HG03521 (cell line): ENCODE results near the gene ANKMY2.
"Not testable (repeated sequence)": the region's sequence is repeated elsewhere in the genome, so short reads cannot be mapped to it uniquely, and the experiment has no call there.

Source experiments
- ATAC-seq: cut with Tn5 transposase; IDR thresholded peaks from one replicate; pipeline ENCODE4 v1.9.1; 2021; ENCODE audit warnings: mild to moderate bottlenecking, moderate library complexity; ENCODE audit not compliant: unreplicated experiment

Gene ANKMY2

DNA sequence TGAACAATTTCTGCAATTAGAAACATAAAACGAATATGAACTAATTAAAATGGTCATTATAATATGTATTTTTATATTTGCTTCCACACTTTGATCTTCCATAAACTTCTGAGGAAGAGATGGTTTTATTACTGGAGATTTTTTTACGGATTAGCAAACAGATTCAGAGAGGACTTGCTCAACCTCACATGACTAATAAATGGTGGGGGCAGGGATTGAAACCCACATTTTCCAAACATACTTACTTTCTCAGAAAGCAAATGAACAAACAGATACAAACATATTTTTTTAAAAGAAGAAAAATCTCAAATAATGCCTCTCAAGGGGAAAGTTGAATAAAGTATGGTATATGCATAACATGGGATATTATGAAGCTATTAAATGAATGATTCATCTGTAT is 18.3 kb downstream of the ANKMY2 start:
- ATAC-seq = no peak

DNA sequence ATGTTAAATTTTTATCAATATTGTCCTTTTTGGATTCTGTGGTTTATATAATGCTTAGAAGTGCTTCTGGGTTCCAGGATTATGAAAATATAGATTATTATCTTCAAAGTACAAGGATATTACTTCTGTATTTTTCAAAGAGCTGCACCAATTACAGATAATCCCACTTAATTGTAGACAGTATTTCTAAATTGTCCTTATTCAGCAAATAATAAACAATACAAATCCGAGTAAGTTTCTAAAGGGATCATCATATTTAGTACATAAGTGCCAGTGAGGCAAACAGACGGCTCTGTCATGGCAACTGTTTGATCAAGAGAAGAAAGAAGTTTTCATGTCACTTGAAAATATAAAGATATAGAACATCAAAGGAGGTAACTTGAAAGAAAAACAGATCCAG is 19.2 kb downstream of the ANKMY2 start:
- ATAC-seq = no peak

DNA sequence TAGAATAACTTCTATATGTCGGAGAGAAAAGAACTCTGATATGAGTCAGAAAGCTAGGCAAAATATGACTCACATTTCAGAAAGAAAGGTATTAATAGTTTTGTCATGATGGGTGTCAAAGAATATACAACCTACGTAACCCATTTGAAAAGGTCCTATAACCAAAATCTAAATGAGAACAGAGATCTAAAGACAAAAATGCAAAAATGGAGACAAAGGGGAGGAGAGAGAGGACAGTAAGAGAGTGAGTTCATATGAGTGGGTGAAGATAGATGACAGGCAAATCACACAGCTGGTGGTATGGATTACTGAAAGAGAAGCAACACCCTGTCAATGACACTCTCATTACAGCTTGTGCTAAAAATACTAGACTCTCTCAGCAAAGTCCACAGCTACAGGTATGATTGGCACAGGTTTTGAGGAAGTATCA is 25.6 kb downstream of the ANKMY2 start:
- ATAC-seq = peak; percentile 95

DNA sequence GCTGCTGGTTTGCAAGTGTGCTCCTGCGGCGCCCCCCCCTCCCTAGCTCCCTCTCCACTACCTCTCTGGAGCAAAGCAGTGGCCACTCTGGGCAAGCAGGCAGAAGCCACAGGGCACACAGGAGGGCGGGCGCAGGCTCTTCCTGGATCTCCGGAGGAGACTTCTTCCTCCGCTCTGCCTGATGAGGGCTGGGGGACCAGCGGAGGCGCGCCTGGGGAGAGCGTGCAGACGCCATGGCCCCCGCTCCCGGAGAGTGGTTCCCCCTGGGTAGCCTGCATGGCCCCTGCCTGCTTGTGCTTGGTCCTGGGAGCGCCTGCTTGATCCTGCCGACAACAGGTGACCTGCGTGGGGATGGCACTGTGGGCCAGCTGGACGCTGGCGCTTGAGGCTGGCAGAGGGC is 29.0 kb downstream of the ANKMY2 start:
- ATAC-seq = no peak

DNA sequence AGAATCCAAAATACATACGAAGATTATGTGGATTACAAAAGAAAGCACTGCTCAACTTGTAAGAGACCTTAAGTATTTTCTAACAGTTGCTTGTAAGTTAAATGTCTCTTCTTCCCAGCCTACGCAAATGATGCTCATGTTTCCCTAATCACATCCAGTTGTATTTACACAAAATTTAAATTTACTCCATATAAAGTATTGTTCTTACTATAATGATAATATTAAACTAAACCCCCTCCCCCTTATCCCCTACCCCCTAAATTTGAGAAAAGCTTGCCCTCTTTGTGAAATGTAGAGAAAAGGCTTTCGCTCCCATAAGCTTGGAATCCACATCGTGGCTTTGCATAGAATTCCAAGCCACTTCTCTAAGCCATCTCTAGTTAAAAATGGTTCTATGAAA is 29.4 kb downstream of the ANKMY2 start:
- no peak for ATAC-seq

DNA sequence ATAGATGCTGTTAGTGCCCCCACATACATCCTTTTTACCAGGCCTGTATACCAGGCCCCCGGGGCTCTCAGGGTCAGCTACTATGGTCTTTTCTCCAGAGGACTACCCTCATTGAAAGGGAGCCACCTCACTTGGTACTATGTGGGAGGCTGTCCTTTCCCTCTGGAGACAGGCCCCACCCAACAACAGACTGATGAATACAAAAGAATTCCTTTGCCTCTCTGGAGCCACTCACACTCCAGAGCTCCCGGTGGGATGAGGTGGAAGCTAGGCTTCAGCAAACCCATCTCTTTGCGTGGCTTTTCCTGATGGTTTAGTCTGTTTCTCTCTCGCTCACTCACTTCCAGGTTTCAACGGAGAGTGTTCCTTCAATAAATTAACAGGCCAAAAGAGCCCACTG is 30.3 kb downstream of the ANKMY2 start:
- no peak for ATAC-seq

DNA sequence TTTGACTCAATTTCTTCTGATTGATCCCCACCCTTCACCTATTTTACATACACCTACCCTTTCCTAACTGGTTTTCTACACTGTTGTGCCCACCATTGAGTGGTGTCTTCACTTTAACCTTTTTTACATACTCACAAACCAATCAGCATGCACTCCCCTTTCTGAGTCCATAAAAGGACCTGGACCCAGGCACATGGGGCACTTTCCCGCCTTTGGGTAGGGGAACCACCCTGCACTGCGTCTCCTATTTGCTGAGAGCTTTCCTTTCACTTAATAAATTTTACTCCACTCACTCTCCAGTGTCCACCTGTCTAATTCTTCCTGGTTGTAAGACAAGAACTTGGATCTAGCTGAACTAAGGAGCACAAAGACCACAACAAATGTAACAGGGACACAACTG is 33.8 kb downstream of the ANKMY2 start:
- no peak for ATAC-seq

DNA sequence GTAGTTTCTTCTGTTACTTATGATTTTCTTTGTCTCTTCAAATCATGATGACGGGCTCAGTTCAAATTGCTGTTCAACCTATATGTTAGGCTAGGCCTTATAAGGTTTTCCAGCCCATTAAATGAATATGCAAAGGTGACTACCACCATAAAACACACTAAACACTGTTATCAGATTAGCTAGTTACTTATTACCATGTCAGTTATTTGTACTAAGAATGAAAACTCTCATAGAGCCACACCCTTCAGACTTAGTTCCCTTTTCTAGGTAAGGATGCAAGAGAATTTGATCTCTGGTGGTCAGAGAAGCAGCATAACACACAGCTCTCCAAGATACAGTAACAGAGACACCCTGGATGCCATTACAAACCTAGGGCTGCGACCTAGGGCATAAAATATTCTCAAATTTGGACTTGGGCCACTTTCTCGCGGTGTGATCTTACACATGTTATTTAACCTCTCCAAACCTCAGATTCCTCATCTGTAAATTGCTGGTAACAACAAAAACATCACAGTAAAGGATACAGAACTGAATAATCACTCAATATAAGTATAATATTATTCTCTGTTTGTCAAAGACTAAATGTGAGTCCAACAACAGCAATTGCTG is 35.6 kb downstream of the ANKMY2 start:
- ATAC-seq = peak; percentile 86

DNA sequence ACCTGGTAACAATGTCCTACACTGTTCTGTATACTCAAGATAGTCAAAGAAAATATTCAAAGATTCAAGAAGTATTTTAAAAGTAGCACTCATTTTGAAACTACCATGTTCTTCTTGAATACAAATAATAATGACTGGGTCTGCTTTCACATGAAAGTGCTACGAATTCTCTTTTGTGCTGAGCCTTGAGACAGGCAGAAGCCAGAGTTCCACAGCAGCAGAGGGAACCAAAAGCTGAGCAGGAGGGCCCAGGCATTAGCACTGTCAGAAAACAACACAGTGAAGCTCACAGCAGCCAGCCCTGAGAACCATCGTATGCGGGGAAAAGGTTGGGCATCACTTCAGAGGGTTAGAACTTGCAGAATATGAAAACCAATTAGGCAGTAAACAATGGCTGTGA is 38.9 kb downstream of the ANKMY2 start:
- ATAC-seq = no peak

DNA sequence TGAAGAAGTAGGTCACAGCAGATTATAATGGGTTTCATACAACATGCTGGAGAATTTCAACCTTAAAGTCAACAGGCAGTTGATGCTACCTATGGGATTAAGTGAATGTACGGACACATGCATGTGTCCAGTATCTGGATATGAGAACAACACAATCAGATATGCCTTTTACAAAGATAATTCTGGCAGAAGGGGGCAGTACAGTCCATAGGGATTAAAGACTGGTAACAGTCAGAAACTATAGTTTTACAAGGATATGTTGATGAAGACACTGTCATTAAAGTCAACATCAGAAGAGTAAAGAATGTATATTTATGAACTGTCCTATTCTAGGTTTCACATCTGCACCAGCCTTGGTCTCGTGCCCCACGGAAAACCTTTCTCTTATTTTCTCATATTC is 41.5 kb downstream of the ANKMY2 start:
- no peak for ATAC-seq

DNA sequence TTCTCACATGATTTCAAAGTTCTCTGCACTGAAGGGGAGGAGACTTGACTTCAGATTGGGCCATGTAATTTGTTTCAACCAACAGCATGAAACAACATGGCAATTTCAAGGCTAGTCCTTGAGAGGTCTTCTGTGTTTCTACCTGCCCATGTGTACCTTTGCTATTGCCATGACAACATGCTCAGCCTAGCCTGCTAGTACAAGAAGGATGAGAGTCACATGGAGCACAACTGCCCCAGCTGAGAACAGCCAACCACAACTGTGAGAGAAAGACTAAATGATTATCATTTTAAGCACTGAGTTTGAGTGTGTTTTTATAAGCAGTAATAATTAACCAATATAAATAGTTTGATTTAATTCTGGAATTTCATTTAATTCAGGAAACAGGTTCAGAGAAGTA is 41.9 kb downstream of the ANKMY2 start:
- no peak for ATAC-seq

DNA sequence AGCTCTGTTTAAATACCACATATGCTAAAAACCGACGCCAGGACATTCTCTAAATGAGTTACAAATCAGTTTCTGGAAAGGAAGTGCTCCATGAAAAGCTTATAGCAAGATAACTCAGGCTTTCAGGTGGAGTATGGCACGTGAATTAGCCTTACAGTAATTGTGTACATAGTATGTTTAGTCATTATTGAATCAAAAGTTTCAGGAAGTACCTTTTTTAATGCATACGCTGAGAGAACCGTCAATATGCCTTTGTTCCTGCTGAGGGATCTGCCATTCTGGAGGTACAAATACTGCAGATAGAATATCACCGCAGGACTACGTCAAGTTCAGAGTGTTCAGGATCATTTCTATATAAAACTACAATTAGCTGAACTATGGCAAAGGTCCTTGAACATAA is 45.7 kb downstream of the ANKMY2 start:
- ATAC-seq = no peak

DNA sequence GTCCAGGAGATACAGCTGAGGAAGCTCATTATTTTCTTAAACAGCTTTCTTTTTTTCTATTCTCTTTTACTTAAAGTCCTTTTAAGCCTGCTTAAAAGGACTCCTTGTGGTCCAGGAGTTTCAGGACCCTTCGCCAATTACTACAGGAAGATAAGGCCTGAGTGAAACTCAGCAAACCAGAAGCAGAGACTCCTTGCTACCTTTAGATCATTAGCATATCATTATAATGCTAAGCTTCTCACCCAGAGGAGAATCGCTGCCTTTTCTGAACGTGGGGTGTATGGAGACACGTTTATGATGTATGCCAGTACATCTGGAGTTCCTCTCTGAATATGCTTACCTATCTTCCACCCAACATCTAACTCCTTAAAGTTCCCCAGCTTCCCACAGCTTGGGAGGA is 47.5 kb downstream of the ANKMY2 start:
- no peak for ATAC-seq

DNA sequence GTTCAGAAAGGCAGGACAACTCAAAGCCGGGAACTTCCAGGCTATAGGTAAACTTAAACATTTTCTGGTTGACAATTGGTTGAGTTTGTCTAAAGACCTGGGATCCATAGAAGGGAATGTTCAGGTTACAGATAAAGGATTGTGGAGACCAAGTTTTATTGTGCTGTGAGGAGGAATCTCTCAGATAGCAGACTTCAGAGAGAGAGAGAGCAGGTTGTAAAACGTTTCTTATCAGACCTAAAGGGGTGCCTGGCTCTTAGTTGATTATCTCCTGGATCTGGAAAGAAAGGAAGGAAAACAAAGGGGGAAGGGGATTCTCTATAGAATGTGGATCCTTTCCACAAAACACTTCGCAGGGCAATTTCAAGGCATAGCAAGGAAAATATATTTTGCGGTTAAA is 50.0 kb downstream of the ANKMY2 start:
- not testable (repeated sequence) for ATAC-seq

DNA sequence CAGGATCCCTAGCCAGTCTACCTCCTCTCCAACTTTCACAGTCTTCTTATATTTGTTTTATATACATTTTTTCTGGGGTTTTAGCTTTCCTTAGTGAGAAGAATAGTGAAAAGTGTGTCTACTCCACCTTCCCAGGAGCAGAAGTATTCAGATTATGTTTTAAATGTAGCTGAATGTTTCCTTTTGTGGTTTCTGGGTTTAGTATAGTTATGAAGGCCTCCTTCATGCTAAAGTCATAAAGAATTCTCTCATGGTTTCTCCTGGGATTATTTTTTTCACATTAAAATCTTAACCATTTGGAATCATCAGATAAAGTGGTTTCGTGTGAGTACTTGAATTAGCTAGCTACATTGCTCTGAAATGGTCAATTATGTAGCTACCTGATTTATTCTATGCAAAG is 50.9 kb downstream of the ANKMY2 start:
- no peak for ATAC-seq

DNA sequence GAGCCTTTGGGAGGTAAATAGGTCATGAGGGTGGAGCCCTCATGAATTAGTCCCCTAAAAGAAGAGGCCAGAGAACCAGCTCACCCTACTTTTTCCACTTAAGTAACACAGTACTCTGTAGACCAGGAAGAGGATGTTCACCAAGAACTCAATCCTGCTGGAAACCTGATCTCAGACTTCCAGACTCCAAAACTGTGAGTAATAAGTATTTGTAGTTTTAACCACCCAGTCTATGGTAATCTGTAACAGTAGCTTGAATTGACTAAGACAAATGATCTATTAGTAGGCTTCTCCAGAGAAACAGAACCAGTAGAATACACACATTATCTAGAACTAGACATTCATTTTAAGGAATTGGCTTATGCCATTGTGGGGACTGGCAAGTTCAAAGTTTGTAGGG is 51.5 kb downstream of the ANKMY2 start:
- no peak for ATAC-seq

DNA sequence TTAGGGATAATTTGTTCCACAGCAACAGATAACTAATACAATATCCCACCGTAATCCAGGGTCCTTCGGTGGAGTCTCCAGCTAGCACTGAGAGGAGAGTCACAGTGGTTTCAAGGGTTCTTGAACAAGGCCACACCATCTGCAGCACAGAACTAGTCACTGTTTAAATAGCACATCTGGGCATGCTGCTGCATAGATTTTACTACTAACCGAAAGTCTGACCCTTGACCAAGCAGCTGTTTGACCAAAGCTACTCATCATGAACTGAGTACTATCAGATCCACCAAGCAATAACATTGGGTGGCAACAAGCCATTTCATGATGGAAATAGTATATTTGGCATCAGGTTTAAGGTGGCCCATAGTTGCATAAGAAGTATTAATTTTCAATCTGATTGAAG is 53.2 kb downstream of the ANKMY2 start:
- no peak for ATAC-seq

DNA sequence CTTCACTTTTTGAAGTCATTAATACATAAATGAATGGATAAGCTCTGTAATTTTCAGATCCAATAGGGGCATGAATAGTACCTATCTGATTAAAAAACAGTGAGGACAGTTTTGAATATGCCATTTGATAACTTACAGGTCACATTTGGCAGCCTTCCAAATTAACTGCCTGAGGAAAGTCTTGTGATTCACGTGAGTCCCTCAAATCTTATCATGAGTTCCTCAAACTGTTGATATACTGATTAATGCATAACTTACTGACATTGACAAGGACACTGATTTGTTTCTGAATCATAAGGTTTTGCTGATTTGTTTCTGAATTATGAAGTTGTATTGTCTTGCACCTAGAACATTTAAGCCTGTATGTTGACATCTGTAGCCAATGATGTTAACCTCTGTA is 55.1 kb downstream of the ANKMY2 start:
- ATAC-seq = no peak

DNA sequence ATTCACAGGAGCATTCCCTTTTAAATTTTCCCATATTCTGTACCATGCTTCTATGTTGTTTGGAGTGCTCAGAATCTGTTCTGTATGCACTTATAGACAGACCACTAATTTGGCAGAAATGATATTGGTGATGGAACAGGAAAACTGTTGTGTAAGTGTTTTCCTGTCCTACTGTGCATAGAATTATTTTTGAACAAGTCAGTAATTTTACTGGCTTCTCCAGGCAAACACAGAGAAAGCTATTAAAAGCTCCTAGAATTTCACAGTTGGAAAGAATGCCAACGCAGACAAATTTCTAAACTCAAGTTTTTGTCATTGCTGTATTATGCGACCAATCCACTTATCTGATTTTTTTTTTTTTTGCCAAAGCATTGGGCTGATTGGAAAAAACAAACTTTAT is 55.7 kb downstream of the ANKMY2 start:
- no peak for ATAC-seq

DNA sequence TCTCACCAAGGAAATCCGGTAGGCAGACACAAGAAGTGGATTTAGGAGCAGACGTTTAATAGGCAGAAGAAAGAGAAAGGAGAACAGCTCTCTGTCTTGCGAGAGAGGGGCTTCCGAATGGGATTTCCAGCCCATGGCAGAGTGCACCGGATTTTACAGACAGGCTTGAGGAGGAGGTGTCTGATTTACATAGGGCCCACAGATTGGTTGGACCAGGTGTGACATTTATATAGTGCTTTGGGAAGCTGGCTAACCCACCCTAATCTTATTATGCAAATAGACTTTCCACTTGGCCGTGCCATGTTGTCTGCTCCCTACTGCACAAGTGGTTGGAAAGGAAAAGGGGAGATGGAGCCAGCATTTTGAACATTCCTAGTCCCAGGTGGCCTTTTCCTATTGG is 57.8 kb downstream of the ANKMY2 start:
- no peak for ATAC-seq

DNA sequence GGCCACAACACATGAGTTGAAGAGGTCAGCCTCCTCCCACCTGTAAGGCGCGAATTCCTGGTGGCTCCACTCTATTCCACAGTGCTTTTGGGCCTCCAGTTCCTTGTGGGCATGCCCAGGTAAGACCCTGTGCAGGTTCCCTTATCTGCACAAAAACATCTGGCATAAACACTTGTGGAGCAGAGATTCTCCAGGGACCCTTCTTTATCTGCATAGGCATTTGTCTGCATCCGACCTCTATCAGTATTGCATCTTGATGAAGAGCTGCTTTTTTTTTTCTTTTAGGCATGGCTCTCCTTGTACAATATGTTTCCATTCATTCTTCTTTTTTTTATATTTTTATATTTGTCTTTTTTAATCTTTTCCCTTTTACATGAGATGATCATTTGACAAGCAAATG is 58.4 kb downstream of the ANKMY2 start:
- no peak for ATAC-seq

DNA sequence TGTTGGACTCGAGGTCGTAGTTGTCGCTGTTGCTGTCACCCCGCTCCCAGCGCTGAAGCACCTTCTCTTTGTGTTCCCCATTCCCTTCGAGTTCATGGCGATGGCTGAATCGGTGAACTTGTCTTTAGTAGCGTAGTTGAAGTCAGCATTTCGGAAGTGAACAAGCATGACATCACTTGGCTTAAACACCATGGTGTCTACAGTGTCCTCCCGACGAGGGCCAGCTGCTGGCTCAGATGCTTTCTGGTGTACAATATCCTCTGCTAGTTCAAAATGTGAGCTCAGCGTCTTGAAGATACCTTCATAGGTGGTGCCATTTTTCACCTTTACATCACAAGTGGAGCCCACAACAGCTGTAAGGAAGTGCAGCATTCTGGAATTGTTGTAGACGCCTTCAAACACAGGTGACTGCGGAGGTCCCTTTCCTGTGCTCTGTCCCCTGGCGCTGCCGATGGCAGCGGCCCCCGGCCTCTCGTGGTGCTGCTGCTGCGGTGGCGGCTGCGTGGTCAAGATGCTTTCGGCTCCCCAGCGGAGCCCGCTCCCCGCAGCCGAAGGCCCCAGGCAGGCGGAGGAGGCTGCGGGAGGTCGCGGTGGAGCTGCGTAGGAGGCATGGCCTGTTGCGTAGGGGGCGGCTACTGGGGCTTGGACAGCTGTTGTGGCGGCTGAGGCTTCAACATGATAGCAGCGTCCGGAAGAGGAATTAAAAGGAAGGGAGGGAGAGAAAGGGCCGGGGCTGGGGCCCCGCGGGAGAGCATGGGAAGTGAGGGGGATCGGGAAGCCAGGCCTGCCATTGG is 59.3 kb downstream of the ANKMY2 start:
- no peak for ATAC-seq

DNA sequence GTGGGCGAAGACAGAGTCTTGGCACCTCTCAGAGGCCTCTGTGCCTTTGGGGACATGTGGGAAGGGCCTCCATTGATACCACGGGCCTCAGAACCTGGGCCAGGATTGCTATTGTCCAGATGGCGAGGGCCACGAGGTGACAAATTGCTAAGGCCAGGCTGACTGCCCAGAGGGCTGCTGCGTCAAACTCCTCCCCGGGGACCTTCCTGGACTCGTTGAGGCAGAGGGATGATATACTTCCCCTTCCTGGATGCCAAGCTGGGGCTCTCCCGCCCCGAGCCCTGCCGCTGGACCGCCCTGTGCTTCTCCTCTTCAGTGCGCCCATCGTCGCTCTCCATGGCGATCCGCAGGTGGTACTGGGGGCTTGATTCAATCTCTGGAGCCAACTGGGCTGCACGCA is 60.0 kb downstream of the ANKMY2 start:
- ATAC-seq = no peak
